Suprapubic skin (tissue), 4 donors: Measurements from ENCODE around the gene AGR2. TPM values are rescaled to one million over a fixed set of nuclear protein-coding genes. Genes with fewer than 3 reads are reported as not detected.
"Not testable (repeated sequence)": the region's sequence is repeated elsewhere in the genome, so short reads cannot be mapped to it uniquely, and the experiment has no call there.

ENCODE experiments used
- DNase-seq, 2 donors: peaks; one replicate each; pipeline ENCODE4 v3.0.0-alpha.2; 2019; ENCODE audit warnings: low spot score in 2 of 2
- H3K27ac ChIP-seq: fragments of 200-600 bp; sonication (generic); one replicate; pipeline ENCODE4 v1.5.1; 2019
- H3K27me3 ChIP-seq: fragments of 200-600 bp; sonication (generic); one replicate; pipeline ENCODE4 v1.5.1; 2019
- H3K36me3 ChIP-seq: fragments of 200-600 bp; sonication (generic); one replicate; pipeline ENCODE4 v1.5.1; 2019
- H3K4me1 ChIP-seq: fragments of 200-600 bp; sonication (generic); one replicate; pipeline ENCODE4 v1.5.1; 2019
- H3K4me3 ChIP-seq: fragments of 200-600 bp; sonication (generic); one replicate; pipeline ENCODE4 v1.5.1; 2019; ENCODE audit warnings: mild to moderate bottlenecking
- H3K9me3 ChIP-seq: fragments of 200-600 bp; sonication (generic); one replicate; pipeline ENCODE4 v1.5.1; 2019
- CTCF ChIP-seq, 2 donors: fragments of 200-600 bp in 1 of 2; fragments of 450-650 bp in 1 of 2; sonication (generic) in 1 of 2; IDR thresholded peaks; one replicate each; pipeline ENCODE4 v1.5.1; 2016 to 2019; ENCODE audit warnings: antibody characterized with exemption in 2 of 2, mild to moderate bottlenecking in 1 of 2, moderate library complexity in 1 of 2
- EP300 ChIP-seq: sonication (generic); formaldehyde crosslinking; IDR thresholded peaks from one replicate; pipeline ENCODE4 v1.6.1; 2017; ENCODE audit warnings: antibody characterized with exemption
- POLR2A ChIP-seq, 2 donors: fragments of 450-650 bp; IDR thresholded peaks; one replicate each; pipeline ENCODE4 v1.6.1; 2017; ENCODE audit warnings: antibody characterized with exemption in 2 of 2, mild to moderate bottlenecking in 2 of 2, moderate library complexity in 2 of 2
- POLR2AphosphoS5 ChIP-seq, 3 donors: sonication (generic); formaldehyde crosslinking; IDR thresholded peaks; one replicate each; pipeline ENCODE4 v1.6.1; 2017; ENCODE audit warnings: antibody characterized with exemption in 3 of 3
- WGBS: methylation state at CpG from one replicate; pipeline ENCODE4 v1.1.5; 2018; 5-methylcytosine and 5-hydroxymethylcytosine counted together
- total RNA-seq, 4 donors: library from RNA; depleted of rRNA; stranded (reverse); fragments of >200 nt; gene quantifications; one replicate each; pipeline ENCODE4 v1.1.0, GENCODE V29; 2016

The AGR2 gene
- total RNA-seq = 10 to 100 TPM in 2 of 4 donors, 1 to 10 TPM in 1, not detected in 1; 8.5 to 19.3 (median 15.8) TPM

DNA sequence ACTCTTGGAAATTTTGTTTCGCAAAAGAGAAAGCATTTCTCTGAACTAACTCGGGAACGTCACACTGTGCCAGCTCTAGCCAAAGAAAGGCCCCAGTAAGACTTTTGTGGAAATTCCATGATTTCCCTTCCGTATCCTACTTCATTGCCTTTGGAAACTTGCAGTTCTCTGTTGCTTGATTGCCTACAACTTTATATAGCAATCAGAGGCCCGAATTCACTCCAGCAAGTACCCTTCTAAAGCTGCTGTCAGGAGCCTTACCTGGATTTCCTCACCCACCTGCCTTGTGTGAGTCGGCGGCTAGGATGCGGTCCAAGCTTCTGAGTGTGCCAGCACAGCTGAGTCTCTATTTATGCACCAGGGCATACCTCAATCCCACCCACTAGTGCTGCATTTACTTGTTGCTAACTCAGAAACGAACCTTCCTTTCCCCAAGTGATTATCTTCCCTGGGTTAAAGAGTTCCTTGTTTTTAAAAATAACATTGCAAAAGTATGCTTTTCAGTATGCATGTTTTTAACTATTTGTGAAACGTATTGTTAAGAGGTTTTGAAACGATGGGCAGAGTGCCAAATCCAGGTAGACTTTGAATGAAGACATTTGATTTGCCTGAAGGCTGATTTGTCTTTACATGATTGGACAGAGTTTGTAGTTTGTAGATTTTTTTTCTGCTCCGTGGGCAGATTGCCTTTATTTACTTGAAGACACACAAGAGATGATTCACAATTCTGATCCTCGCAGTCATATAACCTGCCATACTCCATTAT lies at the start of gene AGR2:
AGR2 (minus strand) TSS at position 326 of the 766 bp plus-strand sequence. CDS start 3,203 bp downstream, outside the sequence.
- no peak for TF ChIP-seq POLR2A (IDR thresholded peaks at IDR 0.05)
- TF ChIP-seq CTCF (IDR thresholded peaks at IDR 0.05) = no peak
- no peak for TF ChIP-seq EP300
- TF ChIP-seq POLR2AphosphoS5 (IDR thresholded peaks at IDR 0.05) = no peak
- no peaks in the 10 kb centered on the region for H3K36me3 ChIP-seq
- 51% methylated on average over 13 of the region's 13 CpGs for WGBS
- H3K27ac ChIP-seq = peak within 1 kb of the TSS; percentile 27
- H3K4me3 ChIP-seq = no peak within 1 kb of the TSS
- H3K9me3 ChIP-seq = no peaks in the 10 kb centered on the region
- DNase-seq = no peak
- H3K4me1 ChIP-seq = peaks cover 6% of the 10 kb centered on the region
- no peaks in the 10 kb centered on the region for H3K27me3 ChIP-seq

- not testable (repeated sequence) for H3K36me3 ChIP-seq, DNase-seq, H3K4me3 ChIP-seq, H3K9me3 ChIP-seq, H3K27me3 ChIP-seq, H3K4me1 ChIP-seq, H3K27ac ChIP-seq
- 93% methylated on average over 11 of the region's 11 CpGs for WGBS
Observed at GRCh38 chr7:16853189-16853588, 48.4 kb upstream of the AGR2 start.

GRCh38 chr7:16851829-16852228 lies 47.0 kb upstream of the AGR2 start:
- H3K4me3 ChIP-seq = no peak overlapping the region
- no peaks in the 10 kb centered on the region for H3K36me3 ChIP-seq
- H3K27ac ChIP-seq = no peak overlapping the region
- no peak for DNase-seq
- H3K27me3 ChIP-seq = no peaks in the 10 kb centered on the region
- TF ChIP-seq CTCF (IDR thresholded peaks at IDR 0.05) (no peak), POLR2A (IDR thresholded peaks at IDR 0.05) (no peak), EP300 (no peak), POLR2AphosphoS5 (IDR thresholded peaks at IDR 0.05) (no peak)
- WGBS = 46% methylated on average over 2 of the region's 2 CpGs
- no peaks in the 10 kb centered on the region for H3K9me3 ChIP-seq
- H3K4me1 ChIP-seq = no peaks in the 10 kb centered on the region

- no peak for DNase-seq
- Histone ChIP-seq H3K36me3 (no peaks in the 10 kb centered on the region), H3K4me1 (no peaks in the 10 kb centered on the region), H3K27ac (no peak overlapping the region), H3K27me3 (no peaks in the 10 kb centered on the region), H3K4me3 (no peak overlapping the region), H3K9me3 (no peaks in the 10 kb centered on the region)
- WGBS = 86% methylated on average over 33 of the region's 44 CpGs
- TF ChIP-seq POLR2A (IDR thresholded peaks at IDR 0.05) (no peak), POLR2AphosphoS5 (IDR thresholded peaks at IDR 0.05) (no peak), CTCF (IDR thresholded peaks at IDR 0.05) (no peak), EP300 (no peak)
Observed at GRCh38 chr7:16850614-16851466, 46.0 kb upstream of the AGR2 start.

GRCh38 chr7:16849296-16850148 lies 44.7 kb upstream of the AGR2 start:
- TF ChIP-seq POLR2A (IDR thresholded peaks at IDR 0.05) (no peak), EP300 (no peak), POLR2AphosphoS5 (IDR thresholded peaks at IDR 0.05) (no peak), CTCF (IDR thresholded peaks at IDR 0.05) (no peak)
- DNase-seq = no peak
- H3K9me3 ChIP-seq = no peaks in the 10 kb centered on the region
- H3K27ac ChIP-seq = no peak overlapping the region
- no peaks in the 10 kb centered on the region for H3K27me3 ChIP-seq
- no peak overlapping the region for H3K4me3 ChIP-seq
- no peaks in the 10 kb centered on the region for H3K36me3 ChIP-seq
- H3K4me1 ChIP-seq = no peaks in the 10 kb centered on the region
- 89% methylated on average over 12 of the region's 12 CpGs for WGBS
